ENCODE measurements around the gene PDE11A. TPM values are rescaled to one million over a fixed set of nuclear protein-coding genes. Genes with fewer than 3 reads are reported as not detected.

PDE11A gene
- total RNA-seq, 1 donor from 2014 or later, result 0.27 TPM

- no peak for DNase-seq
- Mint-ChIP-seq H3K4me3 (ENCODE audit: unreplicated experiment) (no peak overlapping the region), H3K27ac (ENCODE audit: unreplicated experiment) (no peak overlapping the region), H3K4me1 (ENCODE audit: low read depth, unreplicated experiment) (no peaks in the 10 kb centered on the region), H3K9me3 (ENCODE audit: unreplicated experiment) (no peaks in the 10 kb centered on the region), H3K36me3 (ENCODE audit: unreplicated experiment) (no peaks in the 10 kb centered on the region), H3K27me3 (ENCODE audit: unreplicated experiment) (peaks cover 10% of the 10 kb centered on the region)
- no peak for TF ChIP-seq CTCF (IDR thresholded peaks at IDR 0.05; ENCODE audit: partially characterized antibody, unreplicated experiment)
Observed at GRCh38 chr2:177740700-177741099, 331.9 kb downstream of the PDE11A start.

- Mint-ChIP-seq H3K27ac (ENCODE audit: unreplicated experiment) (no peak overlapping the region), H3K36me3 (ENCODE audit: unreplicated experiment) (no peaks in the 10 kb centered on the region), H3K27me3 (ENCODE audit: unreplicated experiment) (peaks cover 11% of the 10 kb centered on the region), H3K9me3 (ENCODE audit: unreplicated experiment) (peaks cover 2% of the 10 kb centered on the region), H3K4me1 (ENCODE audit: low read depth, unreplicated experiment) (peaks cover 3% of the 10 kb centered on the region), H3K4me3 (ENCODE audit: unreplicated experiment) (no peak overlapping the region)
- TF ChIP-seq CTCF (IDR thresholded peaks at IDR 0.05; ENCODE audit: partially characterized antibody, unreplicated experiment), result no peak
- DNase-seq, result no peak
Observed at GRCh38 chr2:177738461-177739235, 333.9 kb downstream of the PDE11A start.

- no peak for DNase-seq
- Mint-ChIP-seq H3K4me3 (ENCODE audit: unreplicated experiment) (no peak overlapping the region), H3K27me3 (ENCODE audit: unreplicated experiment) (peaks cover 8% of the 10 kb centered on the region), H3K36me3 (ENCODE audit: unreplicated experiment) (no peaks in the 10 kb centered on the region), H3K27ac (ENCODE audit: unreplicated experiment) (no peak overlapping the region), H3K4me1 (ENCODE audit: low read depth, unreplicated experiment) (peaks cover 9% of the 10 kb centered on the region), H3K9me3 (ENCODE audit: unreplicated experiment) (peaks cover 4% of the 10 kb centered on the region)
- TF ChIP-seq CTCF (IDR thresholded peaks at IDR 0.05; ENCODE audit: partially characterized antibody, unreplicated experiment), result no peak
Observed at GRCh38 chr2:177735318-177735803, 337.2 kb downstream of the PDE11A start.

GRCh38 chr2:177733322-177733855, 339.2 kb downstream of the PDE11A start:
- no peak overlapping the region for H3K4me3 Mint-ChIP-seq (ENCODE audit: unreplicated experiment)

More at GRCh38 chr2:177733322-177733855, 339.2 kb downstream of the PDE11A start:
- peaks cover 9% of the 10 kb centered on the region for H3K4me1 Mint-ChIP-seq (ENCODE audit: low read depth, unreplicated experiment)
- DNase-seq, result no peak
- peaks cover 4% of the 10 kb centered on the region for H3K9me3 Mint-ChIP-seq (ENCODE audit: unreplicated experiment)
- TF ChIP-seq CTCF (IDR thresholded peaks at IDR 0.05; ENCODE audit: partially characterized antibody, unreplicated experiment), result no peak
- no peaks in the 10 kb centered on the region for H3K36me3 Mint-ChIP-seq (ENCODE audit: unreplicated experiment)
- H3K27me3 Mint-ChIP-seq (ENCODE audit: unreplicated experiment), result peaks cover 6% of the 10 kb centered on the region
- no peak overlapping the region for H3K27ac Mint-ChIP-seq (ENCODE audit: unreplicated experiment)
